Measurements from ENCODE around the gene PRKCA.

Gene PRKCA

GRCh38 chr17:66542967-66543520, 240.6 kb downstream of the PRKCA start:
- no peak for DNase-seq (ENCODE audit: low read depth, low spot score)

DNA sequence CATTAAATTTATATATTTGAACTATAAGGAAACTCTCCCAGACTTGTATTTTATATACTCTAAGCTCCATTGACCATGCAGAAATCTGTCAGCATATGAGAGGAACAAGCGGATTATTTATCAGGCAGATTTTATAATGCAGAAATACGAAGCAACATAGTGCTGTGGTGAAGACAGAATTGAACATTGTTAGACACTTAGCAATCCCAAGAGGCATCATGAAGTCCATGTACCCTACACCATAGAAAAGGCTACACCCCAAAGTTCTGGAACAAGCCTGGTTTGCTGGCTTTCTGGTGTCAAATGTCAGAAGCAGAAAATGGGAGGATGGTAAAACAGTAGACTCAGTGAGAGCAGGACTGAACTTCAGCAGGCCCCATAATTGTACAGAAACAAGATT, 241.1 kb downstream of the PRKCA start:
- DNase-seq (ENCODE audit: low read depth, low spot score), result no peak

DNA sequence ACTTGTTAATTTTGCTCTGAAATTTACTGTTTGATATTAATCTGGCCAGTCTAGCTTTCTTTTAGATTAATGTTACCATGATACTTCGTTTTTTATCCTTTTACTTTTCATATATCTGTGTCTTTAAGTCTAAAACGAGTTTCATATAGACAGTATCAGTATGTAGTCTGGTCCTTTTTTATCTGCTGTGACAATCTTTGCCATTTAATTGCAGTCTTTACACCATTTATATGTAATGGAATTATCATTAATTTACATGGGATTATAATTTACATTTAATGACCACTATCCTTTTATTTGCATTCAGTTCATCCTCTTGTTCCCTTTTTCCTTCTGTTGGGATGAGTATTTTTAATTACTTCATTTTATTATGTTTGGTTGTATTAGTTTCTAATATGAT, 243.5 kb downstream of the PRKCA start:
- DNase-seq (ENCODE audit: low read depth, low spot score), result no peak

DNA sequence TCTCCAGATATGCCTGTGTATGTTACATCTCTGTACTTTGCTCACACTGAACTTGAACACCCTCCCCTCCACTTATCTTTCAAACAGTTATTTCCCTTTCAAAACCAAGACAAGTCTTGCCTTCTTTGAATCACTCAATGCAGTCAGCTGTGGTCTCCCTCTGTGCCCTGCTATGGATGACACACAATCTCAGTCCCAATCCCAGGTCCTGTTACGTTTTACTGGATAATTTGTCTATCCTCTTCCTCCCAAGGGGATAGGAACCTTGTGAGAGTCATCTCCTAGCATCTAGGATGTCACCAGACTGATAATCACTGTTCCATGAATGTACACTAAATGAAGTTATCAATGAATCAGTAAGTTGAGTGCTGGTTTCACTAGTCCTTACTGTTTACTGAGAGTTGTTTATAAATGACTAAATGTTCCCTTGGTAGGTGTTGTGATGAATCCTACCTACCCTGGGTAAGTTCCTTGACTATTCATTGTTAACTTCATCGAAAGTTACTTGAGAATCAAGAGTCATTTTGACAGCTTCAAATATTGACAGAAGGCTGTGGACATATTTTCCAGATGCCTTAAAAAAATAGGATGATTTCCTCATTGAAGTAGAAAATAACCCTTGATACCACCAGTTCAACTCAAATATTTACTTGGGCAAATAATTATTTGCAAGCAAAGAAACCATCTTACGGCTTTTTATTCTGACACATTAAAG, 244.9 kb downstream of the PRKCA start:
- DNase-seq (ENCODE audit: low read depth, low spot score), result no peak

GRCh38 chr17:66548158-66548557, 245.7 kb downstream of the PRKCA start:
- no peak for DNase-seq (ENCODE audit: low read depth, low spot score)

GRCh38 chr17:66548659-66549310, 246.4 kb downstream of the PRKCA start:
- no peak for DNase-seq (ENCODE audit: low read depth, low spot score)

DNA sequence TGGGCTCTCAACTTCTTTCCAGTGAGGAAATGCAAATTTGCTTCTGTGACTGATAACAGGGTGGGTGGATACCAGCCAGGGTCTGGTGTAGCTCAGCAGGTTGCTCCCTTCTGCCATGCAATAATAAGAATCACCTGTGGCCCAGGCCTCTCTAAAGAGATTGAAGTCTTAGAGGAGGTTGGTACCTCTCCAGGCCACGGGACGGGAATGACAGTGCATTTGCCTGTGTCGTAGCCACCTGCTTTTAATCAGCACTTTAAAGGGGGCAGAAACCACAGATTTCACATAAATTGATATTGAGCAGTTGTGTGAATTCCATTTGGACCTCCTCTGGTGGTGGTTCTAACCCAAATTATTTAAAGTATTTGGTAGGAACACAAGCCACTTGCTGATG, 246.9 kb downstream of the PRKCA start:
- DNase-seq (ENCODE audit: low read depth, low spot score), result no peak

DNA sequence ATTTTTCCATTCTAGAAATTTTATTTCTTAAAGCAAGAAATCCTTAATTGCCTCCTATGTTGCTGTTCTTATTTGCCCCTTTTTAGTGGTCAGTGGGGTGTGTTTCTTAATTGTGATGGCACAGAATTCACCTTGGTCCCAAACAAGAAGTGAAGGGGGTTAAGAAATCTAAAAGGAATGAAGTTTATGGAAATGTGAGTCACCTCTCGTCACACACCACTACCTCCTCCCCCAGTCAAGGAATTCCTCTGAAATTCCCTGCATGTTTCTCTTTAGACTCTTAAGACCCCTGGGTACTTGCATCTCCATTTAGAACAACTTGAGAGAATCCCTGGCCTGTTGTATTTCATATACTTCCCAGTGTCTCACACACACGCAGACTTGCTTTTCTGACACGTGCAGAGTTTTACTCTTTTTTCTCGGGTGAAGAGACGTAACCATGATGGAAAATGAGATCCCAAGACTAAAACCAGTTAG, 247.4 kb downstream of the PRKCA start:
- DNase-seq (ENCODE audit: low read depth, low spot score), result no peak

DNA sequence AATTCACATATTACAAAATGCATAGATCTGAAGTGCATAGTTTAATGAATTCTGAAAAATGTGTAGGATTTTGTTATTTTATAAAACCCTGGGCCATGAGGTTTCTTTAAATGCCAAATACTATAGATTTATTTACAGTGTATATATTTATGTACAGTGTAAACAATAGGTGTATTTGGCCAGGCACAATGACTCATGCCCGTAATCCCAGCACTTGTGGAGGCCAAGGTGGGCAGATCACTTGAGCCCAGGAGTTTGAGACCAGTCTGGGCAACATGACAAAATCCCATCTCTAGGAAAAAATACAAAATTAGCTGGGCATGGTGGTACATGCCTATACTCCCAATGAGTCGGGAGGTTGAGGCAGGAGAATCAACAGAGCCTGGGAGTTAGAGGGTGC, 249.4 kb downstream of the PRKCA start:
- DNase-seq (ENCODE audit: low read depth, low spot score), result no peak

GRCh38 chr17:66552371-66552770, 250.0 kb downstream of the PRKCA start:
- no peak for DNase-seq (ENCODE audit: low read depth, low spot score)

DNA sequence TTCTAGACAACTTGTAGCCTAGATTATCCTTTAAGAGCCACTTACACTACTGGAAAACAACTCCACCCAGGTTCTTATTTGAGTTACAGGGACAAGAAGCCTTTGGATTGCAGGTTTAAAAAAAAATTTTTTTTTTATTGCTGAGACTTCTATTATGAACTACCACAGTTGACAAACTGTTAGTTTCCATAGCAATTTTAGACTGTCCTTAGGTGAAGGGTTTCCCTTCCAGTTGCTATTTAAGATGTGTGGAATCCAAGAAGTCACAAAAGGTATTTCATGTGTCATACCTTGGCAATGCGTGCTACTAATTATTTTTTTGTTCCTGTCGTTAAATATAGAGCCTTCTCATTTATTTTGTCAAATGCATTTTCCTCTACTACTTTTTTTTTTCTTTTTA, 253.2 kb downstream of the PRKCA start:
- DNase-seq (ENCODE audit: low read depth, low spot score), result no peak

GRCh38 chr17:66557200-66557599, 254.8 kb downstream of the PRKCA start:
- no peak for DNase-seq (ENCODE audit: low read depth, low spot score)

GRCh38 chr17:66557886-66558285, 255.5 kb downstream of the PRKCA start:
- DNase-seq (ENCODE audit: low read depth, low spot score), result no peak

DNA sequence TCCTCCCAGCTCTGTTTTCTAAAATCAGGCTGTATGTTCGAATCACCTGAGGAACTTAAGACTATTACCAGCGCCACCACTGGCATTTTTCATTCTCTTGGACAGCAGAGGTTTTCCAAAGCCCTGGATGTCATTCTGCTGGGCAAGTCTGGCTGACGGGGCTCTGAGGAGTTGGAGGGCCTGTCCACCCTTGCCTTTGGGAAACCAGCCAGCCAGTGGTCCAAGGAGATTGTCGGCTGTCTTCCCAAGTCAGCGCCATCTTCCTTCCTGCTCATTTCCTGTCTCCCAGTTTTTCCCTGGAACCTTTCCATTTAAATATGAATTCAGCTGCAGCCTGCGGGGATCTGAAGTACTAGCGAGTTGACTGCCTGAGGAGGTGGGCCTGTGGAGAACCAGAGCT, 258.3 kb downstream of the PRKCA start:
- DNase-seq (ENCODE audit: low read depth, low spot score), result no peak

GRCh38 chr17:66562119-66562518, 259.7 kb downstream of the PRKCA start:
- no peak for DNase-seq (ENCODE audit: low read depth, low spot score)

- DNase-seq (ENCODE audit: low read depth, low spot score), result peak; percentile 57
Observed at GRCh38 chr17:66564992-66565465, 262.6 kb downstream of the PRKCA start.

DNA sequence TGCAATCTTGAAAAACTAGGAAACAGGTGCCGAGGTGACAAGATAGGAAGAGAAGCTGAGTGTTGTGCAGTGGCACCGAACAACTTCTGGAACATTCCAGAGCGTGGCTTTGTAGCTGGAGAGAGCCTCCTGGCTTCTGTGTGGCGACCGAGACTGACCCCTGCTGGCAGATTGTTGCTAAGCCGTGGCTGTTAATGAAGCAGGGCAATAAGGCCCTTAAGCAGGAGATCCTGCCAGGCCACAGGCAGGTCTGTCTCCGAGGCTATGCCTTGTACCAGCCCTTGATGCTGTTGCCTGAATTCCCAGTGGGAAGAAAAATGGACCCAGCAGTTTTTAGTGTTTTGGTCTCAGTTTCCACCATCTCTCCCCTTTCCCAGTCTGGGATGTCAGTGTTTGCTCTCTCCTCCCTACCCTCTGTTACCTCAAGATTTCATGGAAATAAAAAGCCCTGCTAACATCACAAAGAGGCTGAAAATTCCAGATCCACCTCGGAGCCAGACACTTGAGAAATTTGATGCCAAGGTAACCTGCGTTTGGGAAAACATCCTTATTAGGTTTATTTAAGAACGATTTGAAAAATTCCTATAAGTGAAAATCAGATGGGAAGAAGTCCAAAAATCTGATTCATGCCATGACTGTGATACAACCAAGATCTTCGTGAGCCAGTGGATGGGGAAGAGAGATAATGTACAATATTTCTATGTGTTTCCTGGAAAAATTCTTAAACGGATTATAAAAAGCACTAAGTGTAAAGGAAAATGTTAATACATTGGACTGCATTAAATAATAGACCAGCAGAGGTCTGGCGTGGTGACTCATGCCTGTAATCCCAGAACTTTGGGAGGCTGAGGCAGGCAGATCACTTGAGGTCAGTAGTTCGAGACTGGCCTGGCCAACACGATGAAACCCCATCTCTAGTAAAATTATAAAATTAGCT, 265.1 kb downstream of the PRKCA start:
- DNase-seq (ENCODE audit: low read depth, low spot score), result peak; percentile 46

GRCh38 chr17:66569572-66569971, 267.2 kb downstream of the PRKCA start:
- no peak for DNase-seq (ENCODE audit: low read depth, low spot score)

DNA sequence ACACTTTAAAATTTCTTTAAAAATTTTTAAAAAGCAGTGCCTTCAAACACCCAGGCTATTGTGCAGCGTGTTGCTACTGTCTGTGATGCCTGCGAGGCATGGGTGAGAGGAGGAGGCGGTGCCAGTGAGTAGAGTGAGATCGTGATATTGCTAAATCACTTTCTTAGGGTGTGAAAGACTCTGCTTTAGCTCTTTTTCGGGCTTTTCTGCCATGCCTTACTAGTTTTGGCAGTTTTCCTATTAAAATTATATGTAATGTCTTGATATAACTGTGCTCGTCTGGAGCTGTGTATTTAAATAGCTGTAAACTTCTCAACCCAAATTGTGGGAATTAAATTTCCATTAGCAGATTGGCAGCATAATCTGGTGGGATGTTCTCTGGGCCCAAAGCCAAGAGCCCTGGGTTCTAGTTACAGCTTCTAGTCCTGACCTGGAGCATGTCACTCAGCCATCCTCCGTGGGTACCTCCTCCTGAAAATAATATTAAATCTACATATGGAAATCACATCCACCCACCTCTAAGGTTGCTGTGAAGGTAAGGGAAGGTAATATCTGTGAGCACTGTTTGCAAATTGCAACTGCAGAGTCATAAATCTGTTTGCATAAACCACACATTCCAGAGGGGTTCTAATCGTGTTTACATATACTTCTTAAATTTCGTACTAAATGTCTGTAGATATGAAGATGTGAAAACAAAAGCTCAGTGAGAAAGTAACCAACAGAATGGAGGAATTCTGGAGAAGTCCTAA, 268.2 kb downstream of the PRKCA start:
- DNase-seq (ENCODE audit: low read depth, low spot score), result no peak

DNA sequence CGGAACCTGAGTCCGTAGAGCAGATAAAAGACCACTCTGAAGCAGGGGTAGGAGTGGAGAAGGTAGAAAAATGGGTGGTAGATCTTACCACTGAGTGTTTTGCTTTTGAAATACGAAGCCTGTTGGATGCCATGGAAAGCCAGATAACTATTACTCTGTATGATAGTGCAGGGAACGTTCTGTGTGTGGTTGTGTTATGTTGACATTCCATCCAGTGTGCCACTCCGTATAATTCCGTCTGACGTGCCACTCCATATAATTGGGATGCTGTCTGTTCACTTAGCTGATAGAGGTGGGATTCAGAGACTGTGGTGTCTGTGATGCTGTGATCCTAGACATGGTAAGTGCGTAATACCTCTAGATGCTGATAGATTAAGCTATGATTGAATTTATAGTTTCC, 269.3 kb downstream of the PRKCA start:
- DNase-seq (ENCODE audit: low read depth, low spot score), result no peak

DNA sequence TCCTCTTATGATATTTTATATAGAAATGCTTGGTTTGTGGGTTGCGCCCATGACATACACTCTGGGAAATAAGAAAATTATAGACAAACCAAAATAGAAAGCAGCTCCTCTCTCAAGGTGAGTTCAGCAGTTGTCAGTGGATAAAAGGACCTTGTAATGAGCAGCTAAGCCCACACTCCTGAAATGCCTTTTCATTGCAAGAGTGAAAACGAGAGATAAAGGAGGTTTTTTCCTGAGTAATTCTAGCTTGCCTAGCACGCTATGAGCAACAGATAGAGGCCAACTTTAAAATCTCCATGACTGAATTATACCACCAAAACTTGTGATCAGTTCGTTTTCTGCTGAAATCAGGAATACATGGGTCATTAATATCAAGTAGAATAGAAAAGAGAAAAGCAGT, 270.7 kb downstream of the PRKCA start:
- no peak for DNase-seq (ENCODE audit: low read depth, low spot score)
